ENCODE data around the gene DUSP9.
"Not testable (repeated sequence)": the region's sequence is repeated elsewhere in the genome, so short reads cannot be mapped to it uniquely, and the experiment has no call there.

The DUSP9 gene

GRCh38 chrX:153694687-153695270 lies 47.8 kb downstream of the DUSP9 start:
- no peak for DNase-seq

- no peak for DNase-seq
These were observed 49.1 kb downstream of the DUSP9 start for GRCh38 chrX:153696100-153696499.

- not testable (repeated sequence) for DNase-seq
These were observed 49.5 kb downstream of the DUSP9 start for GRCh38 chrX:153696538-153696937.

- DNase-seq = not testable (repeated sequence)
These were observed 50.2 kb downstream of the DUSP9 start for GRCh38 chrX:153696986-153697722.

GRCh38 chrX:153697924-153698865 lies 51.2 kb downstream of the DUSP9 start:
- no peak for DNase-seq

- DNase-seq = not testable (repeated sequence)
These were observed 52.3 kb downstream of the DUSP9 start for GRCh38 chrX:153699210-153699783.

GRCh38 chrX:153699784-153700371 lies 52.9 kb downstream of the DUSP9 start:
- not testable (repeated sequence) for DNase-seq

GRCh38 chrX:153700376-153700945 lies 53.5 kb downstream of the DUSP9 start:
- DNase-seq = no peak

All from NCI-H146 (cell line).